ENCODE results near the gene SIVA1. TPM values are rescaled to one million over a fixed set of nuclear protein-coding genes. Genes with fewer than 3 reads are reported as not detected.
A peak's percentile ranks its signal among the peaks of the same experiment; 100 is the strongest.

SIVA1 gene
- total and polyA plus RNA-seq, 4 donors, result 67.5 to 212 (median 128) TPM

DNA sequence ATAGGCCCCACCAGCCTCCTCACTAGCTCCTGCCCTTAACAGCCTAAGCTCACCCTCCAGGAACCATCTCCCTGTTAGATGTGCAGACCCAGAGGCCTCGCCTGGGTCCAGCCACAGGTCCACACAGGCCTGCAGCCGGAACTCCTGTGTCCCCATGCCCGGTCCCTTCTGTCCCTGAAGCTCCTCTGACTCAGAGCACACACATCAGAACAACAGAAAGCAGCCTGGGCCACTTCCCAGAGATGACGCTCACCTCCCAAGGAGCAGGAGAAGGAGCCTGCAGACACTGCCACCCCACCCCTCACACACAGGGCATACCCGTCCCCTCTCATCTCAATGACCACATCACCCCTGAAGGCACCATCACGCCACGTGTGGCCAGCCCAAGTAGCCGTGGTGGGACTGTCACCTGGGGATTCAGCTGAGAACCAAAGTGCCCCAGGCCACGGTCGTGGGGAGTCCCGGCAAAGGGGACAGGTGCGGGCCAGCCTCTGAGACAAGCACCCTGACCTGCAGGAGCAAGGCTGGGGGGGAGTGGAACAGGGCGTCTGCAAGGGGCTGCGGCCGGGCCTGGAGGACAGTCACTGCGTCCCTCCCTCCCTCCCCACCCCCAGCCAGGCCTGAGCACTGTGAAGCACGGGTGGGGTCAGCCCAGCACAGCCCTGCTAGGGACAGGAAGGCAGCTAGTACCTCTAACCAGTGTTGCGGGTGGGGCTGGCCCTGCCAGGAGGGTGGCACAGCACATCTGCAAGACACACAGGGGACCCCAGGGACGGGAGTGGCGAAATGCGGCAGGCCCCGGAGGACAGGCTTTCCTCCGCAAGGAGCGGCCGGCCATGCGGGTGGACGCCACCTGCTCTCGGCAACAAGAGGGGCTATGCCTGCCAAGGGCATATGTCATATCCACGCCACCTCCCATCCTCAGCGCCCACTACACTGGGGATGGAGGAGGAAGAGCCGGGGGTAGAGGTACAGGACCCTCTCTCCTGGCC is 37.1 kb downstream of the SIVA1 start:
- H3K4me1 ChIP-seq (ENCODE audit: control insufficient read depth in 5 of 5, insufficient read depth in 5 of 5, low read length in 5 of 5), result peaks cover 10 to 51% (median 28%) of the 10 kb centered on the region in 5 donors
- peaks cover 0 to 36% (median 9%) of the 10 kb centered on the region in 4 donors for H3K36me3 ChIP-seq (ENCODE audit: control insufficient read depth in 4 of 4, insufficient read depth in 4 of 4, low read length in 4 of 4)
- WGBS, 2 donors, result 89 to 91% methylated on average over 30 to 31 of the region's 31 CpGs
- no peaks in the 10 kb centered on the region for H3K9me3 ChIP-seq (ENCODE audit: control insufficient read depth in 4 of 4, insufficient read depth in 3 of 4, low read length in 3 of 4)
- TF ChIP-seq, protein P1, sequence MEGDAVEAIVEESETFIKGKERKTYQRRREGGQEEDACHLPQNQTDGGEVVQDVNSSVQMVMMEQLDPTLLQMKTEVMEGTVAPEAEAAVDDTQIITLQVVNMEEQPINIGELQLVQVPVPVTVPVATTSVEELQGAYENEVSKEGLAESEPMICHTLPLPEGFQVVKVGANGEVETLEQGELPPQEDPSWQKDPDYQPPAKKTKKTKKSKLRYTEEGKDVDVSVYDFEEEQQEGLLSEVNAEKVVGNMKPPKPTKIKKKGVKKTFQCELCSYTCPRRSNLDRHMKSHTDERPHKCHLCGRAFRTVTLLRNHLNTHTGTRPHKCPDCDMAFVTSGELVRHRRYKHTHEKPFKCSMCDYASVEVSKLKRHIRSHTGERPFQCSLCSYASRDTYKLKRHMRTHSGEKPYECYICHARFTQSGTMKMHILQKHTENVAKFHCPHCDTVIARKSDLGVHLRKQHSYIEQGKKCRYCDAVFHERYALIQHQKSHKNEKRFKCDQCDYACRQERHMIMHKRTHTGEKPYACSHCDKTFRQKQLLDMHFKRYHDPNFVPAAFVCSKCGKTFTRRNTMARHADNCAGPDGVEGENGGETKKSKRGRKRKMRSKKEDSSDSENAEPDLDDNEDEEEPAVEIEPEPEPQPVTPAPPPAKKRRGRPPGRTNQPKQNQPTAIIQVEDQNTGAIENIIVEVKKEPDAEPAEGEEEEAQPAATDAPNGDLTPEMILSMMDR (IDR thresholded peaks at IDR 0.05; ENCODE audit: control extremely low read depth, extremely low read depth), result no peak
- H3K27me3 ChIP-seq (ENCODE audit: control insufficient read depth in 3 of 3, insufficient read depth in 3 of 3, low read length in 2 of 3), result no peaks in the 10 kb centered on the region
- no peak overlapping the region for H3K9ac ChIP-seq (ENCODE audit: insufficient read depth in 1 of 2, low read length in 2 of 2)
- H3K4me3 ChIP-seq, result no peak overlapping the region
- ATAC-seq (ENCODE audit: insufficient read depth, low FRiP score) (no peak), DNase-seq (no peak)
- no peak overlapping the region for H3K27ac ChIP-seq (ENCODE audit: low read depth in 1 of 2, low read length in 1 of 2)

DNA sequence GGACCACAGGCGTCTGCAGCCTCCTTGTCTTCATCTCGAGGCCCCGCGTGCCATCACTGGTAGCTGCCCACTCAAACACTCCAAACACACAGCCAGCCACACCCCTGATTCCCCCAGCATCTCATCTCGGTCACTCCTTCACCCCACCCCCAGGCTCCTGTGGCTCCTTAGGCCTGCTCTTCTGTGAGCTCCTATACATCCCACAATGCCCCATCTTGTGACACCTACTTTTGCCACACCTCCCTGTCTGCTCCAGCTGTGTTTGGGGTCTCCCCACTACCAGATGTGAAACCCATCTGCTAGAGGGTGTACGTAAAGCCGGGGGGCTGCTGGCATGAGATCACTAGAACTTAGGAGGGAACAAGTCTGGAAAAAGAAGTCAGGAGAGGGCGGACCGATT is 38.5 kb downstream of the SIVA1 start:
- H3K27ac ChIP-seq (ENCODE audit: low read depth in 1 of 2, low read length in 1 of 2), result no peak overlapping the region
- ATAC-seq (ENCODE audit: insufficient read depth, low FRiP score) (no peak), DNase-seq (no peak)
- no peak overlapping the region for H3K9ac ChIP-seq (ENCODE audit: insufficient read depth in 1 of 2, low read length in 2 of 2)
- H3K27me3 ChIP-seq (ENCODE audit: control insufficient read depth in 3 of 3, insufficient read depth in 3 of 3, low read length in 2 of 3), result no peaks in the 10 kb centered on the region
- peaks cover 0 to 36% (median 9%) of the 10 kb centered on the region in 4 donors for H3K36me3 ChIP-seq (ENCODE audit: control insufficient read depth in 4 of 4, insufficient read depth in 4 of 4, low read length in 4 of 4)
- no peak overlapping the region for H3K4me3 ChIP-seq
- TF ChIP-seq, protein P1 (IDR thresholded peaks at IDR 0.05; ENCODE audit: control extremely low read depth, extremely low read depth), result no peak
- WGBS, 2 donors, result 85 to 93% methylated on average over 9 of the region's 9 CpGs
- no peaks in the 10 kb centered on the region for H3K9me3 ChIP-seq (ENCODE audit: control insufficient read depth in 4 of 4, insufficient read depth in 3 of 4, low read length in 3 of 4)
- peaks cover 12 to 47% (median 26%) of the 10 kb centered on the region in 5 donors for H3K4me1 ChIP-seq (ENCODE audit: control insufficient read depth in 5 of 5, insufficient read depth in 5 of 5, low read length in 5 of 5)

DNA sequence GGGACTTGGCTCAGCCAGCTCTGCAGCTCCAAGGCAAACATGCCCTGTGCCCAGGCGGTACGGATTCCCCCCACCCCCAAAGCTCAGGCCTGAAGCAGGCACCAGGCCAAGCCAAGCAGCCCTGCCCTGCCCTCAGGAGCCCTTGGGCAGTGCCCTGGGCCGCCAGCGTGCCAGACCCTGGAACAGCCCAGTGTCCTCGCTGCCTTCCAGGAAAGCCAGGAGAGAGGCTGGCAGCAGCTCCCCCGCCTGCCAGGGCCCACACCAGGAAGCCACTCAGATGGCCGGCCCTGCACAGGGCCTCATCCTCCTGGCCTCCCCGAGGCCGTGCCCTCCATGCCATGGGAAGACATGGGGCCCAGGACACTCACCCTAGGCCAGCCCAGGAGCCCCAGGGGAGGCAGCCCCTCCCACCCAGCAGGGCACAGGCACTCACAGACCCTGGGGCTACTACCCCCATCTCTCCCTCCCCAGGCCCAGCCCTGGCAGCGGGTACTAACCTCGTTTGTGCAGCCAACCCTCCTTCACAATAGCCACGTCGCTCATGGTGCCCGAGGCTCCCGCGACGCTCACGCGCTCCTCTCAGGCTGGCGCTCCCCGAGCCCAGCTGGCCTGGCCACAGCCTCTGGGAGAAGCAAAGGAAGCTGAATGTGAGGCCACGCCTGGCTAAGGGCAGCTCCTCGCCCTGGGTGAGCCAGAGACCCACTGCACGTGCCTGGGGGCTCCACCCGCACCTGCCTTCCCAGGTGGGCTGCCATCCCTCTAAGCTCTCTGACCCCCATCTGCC is 39.3 kb downstream of the SIVA1 start:
- 68 to 83% methylated on average over 25 of the region's 25 CpGs for WGBS, 2 donors
- DNase-seq (no peak), ATAC-seq (ENCODE audit: insufficient read depth, low FRiP score) (peak; percentile 20)
- peak overlapping the region in 1 of 2 donors; percentile 21 for H3K27ac ChIP-seq (ENCODE audit: low read depth in 1 of 2, low read length in 1 of 2)
- peaks cover 0 to 35% (median 9%) of the 10 kb centered on the region in 4 donors for H3K36me3 ChIP-seq (ENCODE audit: control insufficient read depth in 4 of 4, insufficient read depth in 4 of 4, low read length in 4 of 4)
- H3K4me1 ChIP-seq (ENCODE audit: control insufficient read depth in 5 of 5, insufficient read depth in 5 of 5, low read length in 5 of 5), result peaks cover 12 to 45% (median 27%) of the 10 kb centered on the region in 5 donors
- no peaks in the 10 kb centered on the region for H3K27me3 ChIP-seq (ENCODE audit: control insufficient read depth in 3 of 3, insufficient read depth in 3 of 3, low read length in 2 of 3)
- no peaks in the 10 kb centered on the region for H3K9me3 ChIP-seq (ENCODE audit: control insufficient read depth in 4 of 4, insufficient read depth in 3 of 4, low read length in 3 of 4)
- H3K4me3 ChIP-seq, result no peak overlapping the region
- no peak overlapping the region for H3K9ac ChIP-seq (ENCODE audit: insufficient read depth in 1 of 2, low read length in 2 of 2)
- TF ChIP-seq, protein P1 (IDR thresholded peaks at IDR 0.05; ENCODE audit: control extremely low read depth, extremely low read depth), result no peak
